Measurements from ENCODE around the gene RAD51B.

The RAD51B gene

DNA sequence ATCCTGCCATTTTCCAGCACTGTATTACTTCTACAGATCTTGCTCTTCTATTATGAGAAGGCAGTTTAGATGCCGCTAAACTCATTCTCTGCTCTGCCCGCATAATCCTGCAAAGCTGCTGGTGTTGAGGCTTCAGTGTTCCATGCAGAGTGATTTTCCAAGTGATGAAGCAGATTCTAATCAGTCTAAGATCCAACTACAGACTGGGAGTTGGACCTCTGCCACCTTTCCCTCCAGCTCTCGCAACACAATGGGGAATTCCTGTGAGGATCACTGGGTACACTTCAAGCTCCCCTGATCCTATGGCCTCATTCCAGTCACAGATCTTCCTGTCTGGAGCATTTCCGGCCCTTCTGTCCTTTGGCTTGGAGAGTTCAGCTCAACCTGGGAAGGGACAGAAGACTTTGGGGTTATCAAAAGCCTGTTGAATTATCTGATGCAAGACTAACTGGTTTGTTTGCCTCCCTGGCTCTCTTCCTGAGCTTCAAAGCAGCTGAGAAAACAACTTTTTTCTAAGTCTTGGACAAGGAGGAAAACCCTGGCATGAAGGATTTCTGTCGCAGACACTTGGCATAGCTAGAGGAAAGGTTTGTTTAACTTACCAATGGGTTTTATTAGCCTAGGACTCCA is 639.4 kb downstream of the RAD51B start:
- DNase-seq, result no peak

DNA sequence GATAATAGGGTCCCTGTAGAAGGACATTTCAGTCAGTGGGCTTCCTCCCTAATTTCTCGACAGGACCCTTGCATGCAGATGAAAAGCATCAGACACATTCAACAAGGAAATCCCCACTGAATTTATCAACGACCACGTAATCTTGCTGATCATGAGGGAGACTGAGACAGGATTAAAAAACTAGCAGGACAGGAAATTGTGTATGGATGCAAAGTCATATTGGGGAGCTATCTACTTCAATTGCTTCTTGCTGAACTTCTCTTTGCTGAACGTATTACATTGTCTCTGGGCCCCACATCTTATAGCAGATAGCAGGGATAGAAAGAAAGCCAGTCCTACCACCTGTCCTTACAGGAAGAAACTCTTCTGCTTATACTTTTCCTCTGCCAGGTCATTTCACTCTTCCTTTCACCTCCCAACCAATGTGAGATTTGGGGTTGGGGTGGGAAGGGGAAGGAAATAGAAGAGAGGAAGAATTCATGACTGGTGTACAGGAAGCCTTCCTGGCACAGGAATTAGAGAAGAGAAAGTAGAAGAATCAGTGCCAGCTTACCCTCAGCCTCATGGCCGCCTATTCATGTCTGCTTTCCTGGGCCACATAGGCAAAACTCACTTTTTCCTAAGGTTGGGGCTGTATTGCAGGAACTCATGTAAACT is 640.0 kb downstream of the RAD51B start:
- no peak for DNase-seq

GRCh38 chr14:68460541-68460940 is 641.0 kb downstream of the RAD51B start:
- no peak for DNase-seq

DNA sequence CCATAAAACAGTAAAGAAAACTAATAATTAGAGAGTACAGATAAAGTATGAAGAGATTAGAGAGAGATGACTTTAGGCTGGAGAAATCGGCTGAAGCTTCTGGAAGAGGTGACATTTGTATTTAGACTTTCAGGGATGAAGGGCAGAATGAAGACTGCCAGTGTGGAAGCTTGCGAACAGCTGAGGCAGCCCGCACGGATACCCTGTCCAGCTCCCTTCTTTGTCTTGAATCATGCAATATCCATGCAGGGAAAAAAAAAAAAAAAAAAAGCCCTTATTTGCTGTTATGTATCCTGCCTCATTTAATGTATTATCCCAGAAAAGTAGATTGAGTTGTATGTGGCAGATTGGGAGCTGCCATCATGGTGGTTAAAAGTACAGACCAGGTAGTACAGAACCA is 641.5 kb downstream of the RAD51B start:
- no peak for DNase-seq

DNA sequence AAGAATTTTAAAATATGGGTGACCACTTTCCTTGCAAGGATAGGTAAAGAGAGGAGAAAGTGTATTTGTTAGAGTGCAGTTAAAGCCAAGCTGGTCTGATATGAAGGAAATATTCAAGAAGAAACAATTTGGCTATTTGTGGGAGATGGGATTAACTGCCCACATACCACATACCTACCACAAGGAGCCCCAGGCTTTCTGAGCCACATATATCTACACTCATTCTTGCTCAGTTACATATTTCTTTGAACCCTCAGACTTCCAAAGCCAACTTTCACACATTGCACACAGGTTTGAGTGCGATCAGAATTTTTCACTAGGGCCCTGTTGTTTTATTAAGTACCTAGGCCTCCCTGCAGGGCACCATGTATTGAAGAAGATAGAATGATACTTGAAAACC is 643.1 kb downstream of the RAD51B start:
- DNase-seq, result no peak

GRCh38 chr14:68463299-68463698 is 643.7 kb downstream of the RAD51B start:
- no peak for DNase-seq

- DNase-seq, result no peak
These were observed 644.3 kb downstream of the RAD51B start for GRCh38 chr14:68463705-68464374.

- no peak for DNase-seq
These were observed 645.1 kb downstream of the RAD51B start for GRCh38 chr14:68464711-68465110.

DNA sequence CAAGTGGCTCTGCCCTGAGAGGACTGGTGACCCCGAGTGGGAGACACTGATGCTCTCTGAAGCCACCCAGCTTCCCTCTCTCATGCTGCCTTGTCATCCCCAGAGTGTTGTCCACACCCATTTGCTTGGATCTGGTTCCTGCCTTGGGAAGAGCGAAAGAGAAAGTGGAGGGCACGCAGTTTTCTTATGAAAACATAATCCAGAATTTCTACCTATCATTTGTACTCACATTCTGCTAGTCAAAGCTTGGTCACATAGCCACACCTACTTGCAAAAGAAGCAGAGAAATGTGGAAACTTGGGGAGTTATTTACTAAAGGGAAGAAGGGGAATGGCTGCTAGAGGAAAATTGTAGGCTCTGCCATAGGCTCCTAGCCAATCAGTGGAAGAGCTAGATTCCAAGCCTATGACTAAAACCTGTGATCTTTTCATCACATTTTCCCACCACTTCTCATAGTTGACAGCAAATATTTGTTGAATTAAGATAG is 647.0 kb downstream of the RAD51B start:
- DNase-seq, result no peak

DNA sequence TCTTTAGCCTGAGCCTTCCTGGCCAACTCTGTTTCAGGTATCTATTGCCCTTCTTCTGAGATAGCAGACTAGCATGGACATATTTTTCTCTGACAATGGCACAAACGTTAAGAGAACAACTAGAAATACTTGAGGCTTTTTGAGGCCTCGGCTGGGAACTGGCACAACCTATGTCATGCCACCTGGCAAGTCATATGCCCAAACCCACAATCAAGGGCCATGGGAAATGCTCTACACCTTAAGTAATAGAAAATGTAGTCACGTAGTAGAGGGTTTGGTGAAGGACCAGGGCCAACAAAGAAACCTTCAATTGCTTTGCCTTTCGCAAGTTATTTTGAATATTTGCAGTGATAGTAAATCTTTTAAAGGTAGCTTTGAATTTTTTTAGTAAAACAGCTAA is 647.8 kb downstream of the RAD51B start:
- no peak for DNase-seq

DNA sequence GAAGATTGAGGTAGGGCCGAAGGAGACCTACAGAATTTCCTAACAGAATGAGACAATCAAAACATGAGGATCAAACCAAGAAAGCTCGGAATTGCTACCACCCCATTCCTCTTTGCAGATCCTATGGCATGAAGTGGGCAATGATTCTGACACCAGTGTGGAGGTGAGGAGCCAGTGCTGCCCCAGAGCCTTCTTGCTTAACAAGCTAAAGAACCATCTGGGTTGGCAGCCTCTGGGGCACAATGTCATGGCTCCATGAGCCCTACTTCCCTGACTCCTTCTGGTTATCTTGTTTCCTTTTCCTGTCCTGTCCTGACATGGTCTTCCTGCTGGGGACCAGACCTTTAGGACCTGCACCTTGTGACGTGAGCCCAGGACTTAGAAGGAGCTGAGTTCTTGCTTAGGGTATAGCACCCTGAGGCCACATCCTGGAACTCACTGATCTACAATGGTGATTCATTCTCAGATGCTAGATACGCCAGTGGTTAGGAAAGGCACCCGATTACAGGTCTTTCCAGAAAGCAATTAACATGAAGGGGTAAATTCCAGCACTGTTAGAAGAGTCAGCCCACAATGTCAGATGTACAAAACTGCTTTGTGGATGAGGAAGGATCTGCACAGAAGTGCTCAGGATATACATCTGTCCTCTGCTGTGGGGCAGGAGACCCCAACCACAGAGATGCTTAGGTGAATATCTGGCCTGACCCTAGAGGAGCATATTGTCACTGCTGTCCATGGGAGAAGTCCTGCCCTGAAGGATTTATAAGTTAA is 649.0 kb downstream of the RAD51B start:
- peak; percentile 55 to 61 for DNase-seq

DNA sequence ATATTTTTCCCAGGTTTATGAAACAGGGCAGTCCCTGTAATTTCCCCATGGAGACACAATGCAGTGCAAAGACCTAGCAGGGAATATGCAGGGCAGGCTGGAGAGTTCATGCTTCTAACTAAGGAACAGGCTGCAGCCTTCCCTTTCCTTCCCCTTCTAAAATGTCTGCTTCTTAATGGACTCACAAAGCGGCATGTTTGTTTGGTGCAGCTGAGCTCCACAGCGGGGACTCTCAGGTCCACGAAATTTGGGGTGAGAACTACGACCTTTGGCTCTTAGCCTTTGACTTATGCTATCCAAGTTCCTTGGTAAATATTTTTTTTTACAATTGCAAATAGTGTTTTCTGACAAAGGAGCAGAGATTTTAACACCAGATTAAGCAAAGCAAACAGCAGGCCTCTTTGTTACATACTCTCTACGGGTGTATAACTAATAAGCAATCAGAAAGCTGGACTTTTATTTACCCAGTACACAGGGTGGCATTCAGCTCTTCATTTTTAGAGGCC is 649.7 kb downstream of the RAD51B start:
- DNase-seq, result no peak

DNA sequence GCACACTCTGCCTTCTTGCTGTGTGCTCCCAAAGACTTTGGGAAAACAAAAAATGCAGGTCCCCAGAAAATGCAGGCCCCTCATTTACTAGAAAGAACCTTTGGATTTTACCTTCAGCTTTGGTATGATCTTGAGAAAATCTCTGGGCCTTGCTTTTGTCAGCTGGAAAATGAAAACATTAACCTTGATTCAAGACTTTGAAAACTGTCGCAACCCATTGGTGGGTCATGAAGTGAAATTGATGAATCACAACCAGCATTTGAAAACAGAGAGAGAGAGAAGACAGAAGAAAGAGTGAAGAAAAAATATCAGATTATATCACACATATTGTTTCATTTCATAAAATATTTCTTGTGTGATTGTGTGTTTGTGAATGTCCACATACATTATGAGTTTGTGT is 650.8 kb downstream of the RAD51B start:
- no peak for DNase-seq

DNA sequence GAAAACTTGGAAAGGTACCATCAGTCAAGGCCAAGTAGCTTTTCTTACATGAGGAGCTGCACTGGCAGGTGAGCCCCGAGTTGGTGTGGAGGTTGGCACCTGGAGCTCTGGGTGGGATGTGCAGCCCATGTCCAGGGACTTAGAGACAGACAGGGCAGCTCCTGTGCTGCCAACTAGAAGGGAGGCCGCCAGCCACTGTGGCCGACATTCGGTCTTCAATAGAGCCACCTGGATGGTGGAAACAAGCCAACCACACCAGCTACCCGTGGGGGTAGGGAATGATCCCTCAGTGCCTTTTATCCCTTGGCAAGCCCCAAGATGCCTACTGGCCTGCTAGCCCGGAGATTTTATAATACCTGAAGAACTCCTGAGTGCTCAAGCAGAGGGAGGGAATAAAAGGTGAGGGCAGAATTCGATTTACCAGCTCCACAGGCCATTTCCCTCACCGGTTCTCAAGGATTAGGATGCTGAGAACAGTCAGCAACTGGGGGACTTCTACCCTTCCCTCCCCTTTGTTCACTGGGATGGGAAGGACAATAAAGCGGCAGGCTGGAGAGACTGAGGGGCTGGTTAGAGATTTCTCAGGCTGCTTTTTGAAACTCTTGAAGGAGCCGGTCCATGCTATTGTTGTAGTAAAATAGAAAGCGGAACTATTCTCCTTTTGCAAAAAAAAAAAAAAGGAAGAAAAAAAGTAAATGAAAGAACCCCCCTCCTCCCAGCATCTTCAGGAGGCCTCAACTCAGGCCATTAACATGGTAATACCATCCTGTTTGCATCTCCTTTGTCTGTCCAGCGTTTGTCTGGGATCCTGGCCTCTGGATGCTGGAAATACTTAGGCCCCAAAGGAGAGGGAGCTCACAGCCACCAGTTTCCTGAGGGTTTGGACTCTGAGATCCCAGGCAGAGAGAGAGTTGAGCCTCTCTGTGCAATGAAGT is 651.7 kb downstream of the RAD51B start:
- DNase-seq, result no peak

GRCh38 chr14:68471964-68472508 is 652.5 kb downstream of the RAD51B start:
- DNase-seq, result no peak

DNA sequence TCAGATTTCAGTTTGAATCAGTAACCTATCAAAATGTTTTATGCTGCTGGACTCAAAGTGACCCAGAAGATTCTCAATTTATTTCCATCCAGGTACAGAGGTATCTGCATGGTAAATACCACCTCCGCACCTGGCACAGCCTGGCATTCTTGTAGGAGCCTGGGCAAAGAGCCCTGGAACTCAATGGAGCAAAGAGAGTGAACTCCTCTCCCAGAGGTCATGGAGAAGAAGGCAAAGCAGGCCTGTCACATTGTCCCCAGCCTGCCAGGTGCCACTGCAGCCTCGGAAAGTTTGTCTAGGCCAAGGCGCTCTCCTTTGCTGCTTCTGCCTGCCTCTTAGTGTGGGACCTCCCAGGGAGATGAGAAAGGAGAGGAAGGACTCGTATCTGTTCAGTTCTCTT is 653.5 kb downstream of the RAD51B start:
- DNase-seq, result no peak

DNA sequence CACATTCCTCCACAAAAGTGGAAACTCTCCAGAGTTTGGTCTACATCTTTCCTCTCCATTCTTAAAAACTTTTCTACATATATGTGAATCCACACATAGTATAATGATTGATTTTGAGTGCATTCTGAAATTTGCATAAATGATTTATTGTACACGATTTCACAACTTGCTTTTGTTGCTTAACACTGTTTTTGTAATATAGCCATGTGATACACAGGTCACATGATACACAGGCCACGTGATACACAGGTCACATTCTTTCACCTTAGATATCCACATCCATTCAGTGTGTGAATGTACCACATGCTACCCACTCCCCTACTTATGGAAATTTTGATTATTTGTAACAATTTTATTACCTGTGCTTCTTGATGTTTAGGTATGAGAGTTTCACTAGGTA is 654.2 kb downstream of the RAD51B start:
- no peak for DNase-seq

DNA sequence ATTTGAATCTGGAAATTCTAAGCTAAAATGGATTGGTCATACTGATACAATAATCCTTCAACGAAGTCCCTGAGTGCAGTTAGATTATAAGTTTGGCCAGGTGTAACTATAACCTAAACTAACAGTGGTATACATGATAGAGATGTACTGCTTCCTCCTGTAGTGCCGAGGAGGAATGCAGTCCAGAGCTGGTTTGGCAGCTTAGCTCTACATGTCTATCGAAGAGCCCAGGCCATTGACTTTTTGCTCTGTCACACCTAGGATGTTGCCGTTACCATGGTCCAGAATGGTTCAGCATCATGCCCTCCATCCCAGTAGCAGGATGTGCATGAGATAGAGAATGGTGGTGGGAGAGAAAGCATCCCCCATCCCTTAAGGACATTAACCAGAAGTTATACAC is 655.2 kb downstream of the RAD51B start:
- DNase-seq, result no peak

GRCh38 chr14:68475802-68476201 is 656.2 kb downstream of the RAD51B start:
- DNase-seq, result no peak

GRCh38 chr14:68476212-68477109 is 656.9 kb downstream of the RAD51B start:
- DNase-seq, result no peak

DNA sequence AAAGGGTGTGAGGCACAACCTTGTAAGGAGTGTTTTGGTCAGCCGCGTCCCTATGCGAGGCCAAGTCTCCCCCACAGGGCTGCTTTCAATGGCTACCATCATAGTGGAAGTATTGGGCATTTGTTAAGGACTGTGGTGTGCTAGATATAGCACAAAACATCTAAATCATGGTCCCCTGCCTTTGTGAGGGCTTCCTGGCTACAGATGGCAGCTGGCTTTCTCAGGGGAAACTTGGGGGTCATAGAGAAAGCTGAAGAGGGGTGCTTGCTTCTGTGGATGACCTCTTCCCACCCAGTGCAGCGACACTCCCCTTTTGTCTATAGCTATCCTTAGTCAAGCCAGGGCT is 657.5 kb downstream of the RAD51B start:
- DNase-seq, result no peak
